Neural cell (in vitro differentiated cells): Measurements from ENCODE around the gene ATP1B4. TPM values are rescaled to one million over a fixed set of nuclear protein-coding genes. Genes with fewer than 3 reads are reported as not detected.

Experiments
- H2AFZ ChIP-seq: fragments of 200-600, 300-800 bp; sonication (generic), shearing (Covaris generic); 2 replicates; pipeline ENCODE4 v1.6.0; 2014; ENCODE audit warnings: low read depth, mild to moderate bottlenecking, antibody characterized with exemption, low read length, moderate library complexity
- H3F3A ChIP-seq: fragments of 200-600 bp; shearing (Covaris generic); 2 replicates; pipeline ENCODE4 v1.6.1; 2016; ENCODE audit warnings: mild to moderate bottlenecking, moderate library complexity, mixed read lengths, antibody characterized with exemption, low read length; ENCODE audit not compliant: insufficient read depth, poor library complexity, severe bottlenecking
- H3K27ac ChIP-seq: fragments of 200-600, 300-800 bp; sonication (generic), shearing (Covaris generic); 2 replicates; pipeline ENCODE4 v1.5.1; 2014; ENCODE audit warnings: mild to moderate bottlenecking, low read length, moderate library complexity
- H3K27me3 ChIP-seq: fragments of 300-800, 200-600 bp; sonication (generic), shearing (Covaris generic); 2 replicates; pipeline ENCODE4 v1.6.0; 2014; ENCODE audit warnings: mild to moderate bottlenecking, low read depth, low read length, moderate library complexity; ENCODE audit not compliant: insufficient read depth
- H3K36me3 ChIP-seq: fragments of 300-800, 200-600 bp; sonication (generic), shearing (Covaris generic); 2 replicates; pipeline ENCODE4 v1.5.1; 2014; ENCODE audit warnings: mild to moderate bottlenecking, antibody characterized with exemption, low read length, moderate library complexity; ENCODE audit not compliant: insufficient read depth
- H3K4me2 ChIP-seq: fragments of 300-800, 200-600 bp; sonication (generic), shearing (Covaris generic); 2 replicates; pipeline ENCODE4 v1.6.0; 2014; ENCODE audit warnings: mild to moderate bottlenecking, low read length
- H3K4me3 ChIP-seq: fragments of 300-800, 200-600 bp; sonication (generic), shearing (Covaris generic); 2 replicates; pipeline ENCODE4 v1.5.1; 2014; ENCODE audit warnings: mild to moderate bottlenecking, low read length, moderate library complexity
- H3K79me2 ChIP-seq: fragments of 200-600 bp; shearing (Covaris generic); replicated peaks from 2 replicates; pipeline ENCODE4 v1.6.0; 2014; ENCODE audit warnings: mild to moderate bottlenecking, low read length, moderate library complexity; ENCODE audit not compliant: insufficient read depth
- H3K9ac ChIP-seq: fragments of 300-800, 200-600 bp; sonication (generic), shearing (Covaris generic); 2 replicates; pipeline ENCODE4 v1.6.1; 2016; ENCODE audit warnings: mild to moderate bottlenecking, low read length, mixed read lengths
- H3K9me2 ChIP-seq: fragments of 200-600 bp; shearing (Covaris generic); 2 replicates; pipeline ENCODE4 v1.6.1; 2016; ENCODE audit warnings: mild to moderate bottlenecking, low read length, mixed read lengths; ENCODE audit not compliant: insufficient read depth
- H3K9me3 ChIP-seq: fragments of 200-600, 300-800 bp; sonication (generic), shearing (Covaris generic); 2 replicates; pipeline ENCODE4 v1.6.1; 2016; ENCODE audit warnings: mild to moderate bottlenecking, mixed run types, low read length, moderate library complexity, mixed read lengths
- H4K20me1 ChIP-seq: fragments of 200-600 bp; shearing (Covaris generic); 2 replicates; pipeline ENCODE4 v1.6.1; 2016; ENCODE audit warnings: mild to moderate bottlenecking, mixed run types; ENCODE audit not compliant: insufficient read depth
- EP300 ChIP-seq: fragments of 450-650 bp; conservative IDR thresholded peaks from 2 replicates; pipeline ENCODE4 v1.6.1; 2014; ENCODE audit warnings: antibody characterized with exemption, mild to moderate bottlenecking, moderate library complexity; ENCODE audit not compliant: poor library complexity, severe bottlenecking
- EZH2 ChIP-seq: fragments of 200-600, 300-800 bp; shearing (Covaris generic), sonication (generic); IDR thresholded peaks from 2 replicates; pipeline ENCODE4 v1.6.1; 2014; ENCODE audit warnings: antibody characterized with exemption, low read length, borderline replicate concordance, mild to moderate bottlenecking; ENCODE audit not compliant: insufficient read depth, poor library complexity, severe bottlenecking
- MXI1 ChIP-seq: fragments of 450-650 bp; conservative IDR thresholded peaks from 2 replicates; pipeline ENCODE4 v1.6.1; 2014; ENCODE audit warnings: antibody characterized with exemption, mild to moderate bottlenecking; ENCODE audit not compliant: poor library complexity, severe bottlenecking
- POLR2AphosphoS5 ChIP-seq: IDR thresholded peaks from 2 replicates; pipeline ENCODE4 v1.6.1; 2012
- RAD21 ChIP-seq: fragments of 450-650 bp; conservative IDR thresholded peaks from 2 replicates; pipeline ENCODE4 v1.6.1; 2014; ENCODE audit warnings: antibody characterized with exemption, mild to moderate bottlenecking, moderate library complexity
- SMC3 ChIP-seq: fragments of 450-650 bp; conservative IDR thresholded peaks from 2 replicates; pipeline ENCODE4 v1.6.1; 2014; ENCODE audit warnings: antibody characterized with exemption, mild to moderate bottlenecking, moderate library complexity; ENCODE audit not compliant: poor library complexity
- TAF1 ChIP-seq: IDR thresholded peaks from 2 replicates; pipeline ENCODE4 v1.6.1; 2012; ENCODE audit warnings: low read depth
- polyA minus RNA-seq: library from RNA; depleted of rRNA, polyadenylated mRNA; stranded (reverse); fragments of >200 nt; gene quantifications from 2 replicates; pipeline ENCODE4 v1.2.3, GENCODE V29; 2014
- polyA plus RNA-seq: library from polyadenylated mRNA; depleted of rRNA; stranded (reverse); fragments of >200 nt; gene quantifications from 2 replicates; pipeline ENCODE4 v1.2.3, GENCODE V29; 2014
- TF ChIP-seq, protein P1 (sequence below): IDR thresholded peaks from 2 replicates; pipeline ENCODE4 v1.6.1; 2012; ENCODE audit warnings: borderline replicate concordance
- TF ChIP-seq, protein P2 (sequence below): fragments of 450-650 bp; IDR thresholded peaks from 2 replicates; pipeline ENCODE4 v1.5.1; 2014; ENCODE audit warnings: antibody characterized with exemption, mild to moderate bottlenecking, moderate library complexity; ENCODE audit not compliant: poor library complexity, severe bottlenecking

The ATP1B4 gene
- polyA plus RNA-seq (not detected in 2 replicates), polyA minus RNA-seq (not detected in 2 replicates)

DNA sequence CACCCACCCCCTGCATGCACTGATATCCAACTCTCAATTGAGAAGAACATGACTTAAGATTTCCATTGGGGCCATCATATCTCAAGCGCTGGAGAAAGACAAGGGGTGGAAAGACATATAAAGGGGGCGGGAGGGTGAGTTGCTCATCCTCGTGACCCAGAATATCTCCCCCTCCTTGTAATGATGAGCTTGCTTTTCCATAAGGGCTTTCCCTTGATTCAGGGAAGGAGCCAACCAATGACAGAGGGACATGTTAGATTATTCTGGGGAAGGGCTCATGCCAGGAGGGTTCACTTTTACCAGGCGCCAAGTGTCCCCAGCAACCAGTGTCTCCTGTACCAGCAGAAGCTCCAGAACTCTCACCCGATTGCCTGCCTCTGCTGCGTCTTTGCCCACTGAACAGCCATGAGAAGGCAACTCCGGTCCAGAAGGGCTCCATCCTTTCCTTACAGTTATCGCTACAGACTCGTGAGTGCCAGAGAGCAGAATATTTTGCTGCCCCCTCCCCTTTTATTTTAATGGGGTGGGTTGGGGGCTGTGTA, at the start of gene ATP1B4:
Gene ATP1B4 (plus strand): TSS at position 326 of the 542 bp plus-strand sequence. CDS start 80 bp downstream, at position 406.
- H2AFZ ChIP-seq: no peak within 1 kb of the TSS
- no peak within 1 kb of the TSS for H3K9ac ChIP-seq
- no peak for TF ChIP-seq POLR2AphosphoS5
- no peaks in the 10 kb centered on the region for H4K20me1 ChIP-seq
- no peaks in the 10 kb centered on the region for H3K9me3 ChIP-seq
- H3K4me3 ChIP-seq: no peak within 1 kb of the TSS
- H3K27me3 ChIP-seq: no peaks in the 10 kb centered on the region
- H3K9me2 ChIP-seq: no peaks in the 10 kb centered on the region
- H3F3A ChIP-seq: no peaks in the 10 kb centered on the region
- H3K79me2 ChIP-seq: no peaks in the 10 kb centered on the region
- no peak within 1 kb of the TSS for H3K27ac ChIP-seq
- no peak within 1 kb of the TSS for H3K4me2 ChIP-seq
- no peaks in the 10 kb centered on the region for H3K36me3 ChIP-seq

GRCh38 chrX:120315776-120316175, 46.1 kb upstream of the ATP1B4 start:
- Histone ChIP-seq H3K27ac (no peak overlapping the region), H2AFZ (no peak overlapping the region), H3K4me2 (no peak overlapping the region), H4K20me1 (no peaks in the 10 kb centered on the region), H3K36me3 (no peaks in the 10 kb centered on the region), H3K4me3 (no peak overlapping the region), H3K79me2 (no peaks in the 10 kb centered on the region), H3K27me3 (no peaks in the 10 kb centered on the region), H3K9ac (no peak overlapping the region), H3K9me3 (no peaks in the 10 kb centered on the region), H3K9me2 (no peaks in the 10 kb centered on the region), H3F3A (no peaks in the 10 kb centered on the region)
- no peak for TF ChIP-seq TAF1
- no peak for TF ChIP-seq SMC3
- TF ChIP-seq RAD21: no peak
- TF ChIP-seq, protein P1, sequence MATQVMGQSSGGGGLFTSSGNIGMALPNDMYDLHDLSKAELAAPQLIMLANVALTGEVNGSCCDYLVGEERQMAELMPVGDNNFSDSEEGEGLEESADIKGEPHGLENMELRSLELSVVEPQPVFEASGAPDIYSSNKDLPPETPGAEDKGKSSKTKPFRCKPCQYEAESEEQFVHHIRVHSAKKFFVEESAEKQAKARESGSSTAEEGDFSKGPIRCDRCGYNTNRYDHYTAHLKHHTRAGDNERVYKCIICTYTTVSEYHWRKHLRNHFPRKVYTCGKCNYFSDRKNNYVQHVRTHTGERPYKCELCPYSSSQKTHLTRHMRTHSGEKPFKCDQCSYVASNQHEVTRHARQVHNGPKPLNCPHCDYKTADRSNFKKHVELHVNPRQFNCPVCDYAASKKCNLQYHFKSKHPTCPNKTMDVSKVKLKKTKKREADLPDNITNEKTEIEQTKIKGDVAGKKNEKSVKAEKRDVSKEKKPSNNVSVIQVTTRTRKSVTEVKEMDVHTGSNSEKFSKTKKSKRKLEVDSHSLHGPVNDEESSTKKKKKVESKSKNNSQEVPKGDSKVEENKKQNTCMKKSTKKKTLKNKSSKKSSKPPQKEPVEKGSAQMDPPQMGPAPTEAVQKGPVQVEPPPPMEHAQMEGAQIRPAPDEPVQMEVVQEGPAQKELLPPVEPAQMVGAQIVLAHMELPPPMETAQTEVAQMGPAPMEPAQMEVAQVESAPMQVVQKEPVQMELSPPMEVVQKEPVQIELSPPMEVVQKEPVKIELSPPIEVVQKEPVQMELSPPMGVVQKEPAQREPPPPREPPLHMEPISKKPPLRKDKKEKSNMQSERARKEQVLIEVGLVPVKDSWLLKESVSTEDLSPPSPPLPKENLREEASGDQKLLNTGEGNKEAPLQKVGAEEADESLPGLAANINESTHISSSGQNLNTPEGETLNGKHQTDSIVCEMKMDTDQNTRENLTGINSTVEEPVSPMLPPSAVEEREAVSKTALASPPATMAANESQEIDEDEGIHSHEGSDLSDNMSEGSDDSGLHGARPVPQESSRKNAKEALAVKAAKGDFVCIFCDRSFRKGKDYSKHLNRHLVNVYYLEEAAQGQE: no peak
- TF ChIP-seq EZH2: no peak
- TF ChIP-seq EP300: no peak
- no peak for TF ChIP-seq POLR2AphosphoS5
- TF ChIP-seq MXI1: no peak
- TF ChIP-seq, protein P2, sequence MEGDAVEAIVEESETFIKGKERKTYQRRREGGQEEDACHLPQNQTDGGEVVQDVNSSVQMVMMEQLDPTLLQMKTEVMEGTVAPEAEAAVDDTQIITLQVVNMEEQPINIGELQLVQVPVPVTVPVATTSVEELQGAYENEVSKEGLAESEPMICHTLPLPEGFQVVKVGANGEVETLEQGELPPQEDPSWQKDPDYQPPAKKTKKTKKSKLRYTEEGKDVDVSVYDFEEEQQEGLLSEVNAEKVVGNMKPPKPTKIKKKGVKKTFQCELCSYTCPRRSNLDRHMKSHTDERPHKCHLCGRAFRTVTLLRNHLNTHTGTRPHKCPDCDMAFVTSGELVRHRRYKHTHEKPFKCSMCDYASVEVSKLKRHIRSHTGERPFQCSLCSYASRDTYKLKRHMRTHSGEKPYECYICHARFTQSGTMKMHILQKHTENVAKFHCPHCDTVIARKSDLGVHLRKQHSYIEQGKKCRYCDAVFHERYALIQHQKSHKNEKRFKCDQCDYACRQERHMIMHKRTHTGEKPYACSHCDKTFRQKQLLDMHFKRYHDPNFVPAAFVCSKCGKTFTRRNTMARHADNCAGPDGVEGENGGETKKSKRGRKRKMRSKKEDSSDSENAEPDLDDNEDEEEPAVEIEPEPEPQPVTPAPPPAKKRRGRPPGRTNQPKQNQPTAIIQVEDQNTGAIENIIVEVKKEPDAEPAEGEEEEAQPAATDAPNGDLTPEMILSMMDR: no peak
